GM18909 (cell line): ENCODE results near the gene A2M.

Experiments
- ATAC-seq: cut with Tn5 transposase; IDR thresholded peaks from one replicate; pipeline ENCODE4 v1.9.1; 2021; ENCODE audit warnings: mild to moderate bottlenecking; ENCODE audit not compliant: unreplicated experiment, poor library complexity

Gene A2M

GRCh38 chr12:9103050-9103849 is 12.5 kb downstream of the A2M start:
- no peak for ATAC-seq

GRCh38 chr12:9101018-9101687 is 14.6 kb downstream of the A2M start:
- ATAC-seq = no peak

GRCh38 chr12:9099552-9100190 is 16.0 kb downstream of the A2M start:
- ATAC-seq = no peak

- ATAC-seq = no peak
Measured at GRCh38 chr12:9098463-9099026, 17.2 kb downstream of the A2M start.

- no peak for ATAC-seq
Measured at GRCh38 chr12:9098115-9098452, 17.6 kb downstream of the A2M start.

- ATAC-seq = no peak
Measured at GRCh38 chr12:9096563-9097176, 19.0 kb downstream of the A2M start.

- no peak for ATAC-seq
Measured at GRCh38 chr12:9095322-9095721, 20.4 kb downstream of the A2M start.

- ATAC-seq = no peak
Measured at GRCh38 chr12:9094512-9095206, 21.1 kb downstream of the A2M start.

- no peak for ATAC-seq
Measured at GRCh38 chr12:9091891-9092598, 23.7 kb downstream of the A2M start.

- ATAC-seq = no peak
Measured at GRCh38 chr12:9090220-9090619, 25.5 kb downstream of the A2M start.

- no peak for ATAC-seq
Measured at GRCh38 chr12:9087087-9087835, 28.5 kb downstream of the A2M start.

GRCh38 chr12:9086087-9086486 is 29.6 kb downstream of the A2M start:
- no peak for ATAC-seq

- ATAC-seq = no peak
Measured at GRCh38 chr12:9084417-9084816, 31.3 kb downstream of the A2M start.

- ATAC-seq = no peak
Measured at GRCh38 chr12:9083793-9084192, 31.9 kb downstream of the A2M start.

GRCh38 chr12:9081667-9082427 is 33.9 kb downstream of the A2M start:
- ATAC-seq = no peak

GRCh38 chr12:9079883-9080675 is 35.6 kb downstream of the A2M start:
- no peak for ATAC-seq

- ATAC-seq = no peak
Measured at GRCh38 chr12:9079082-9079481, 36.6 kb downstream of the A2M start.
